HG02759 (cell line): Measurements from ENCODE around the gene GJB1.
"Not testable (repeated sequence)": the region's sequence is repeated elsewhere in the genome, so short reads cannot be mapped to it uniquely, and the experiment has no call there.

Experiments used
- ATAC-seq: cut with Tn5 transposase; IDR thresholded peaks from one replicate; pipeline ENCODE4 v1.9.1; 2021; ENCODE audit warnings: mild to moderate bottlenecking, moderate library complexity; ENCODE audit not compliant: unreplicated experiment

Gene GJB1

GRCh38 chrX:71222929-71223328, at the start of gene GJB1:
TSS of gene GJB1 (plus strand) at chrX:71223224. CDS start at chrX:71223708, 484 bp downstream.
- no peak for ATAC-seq

DNA sequence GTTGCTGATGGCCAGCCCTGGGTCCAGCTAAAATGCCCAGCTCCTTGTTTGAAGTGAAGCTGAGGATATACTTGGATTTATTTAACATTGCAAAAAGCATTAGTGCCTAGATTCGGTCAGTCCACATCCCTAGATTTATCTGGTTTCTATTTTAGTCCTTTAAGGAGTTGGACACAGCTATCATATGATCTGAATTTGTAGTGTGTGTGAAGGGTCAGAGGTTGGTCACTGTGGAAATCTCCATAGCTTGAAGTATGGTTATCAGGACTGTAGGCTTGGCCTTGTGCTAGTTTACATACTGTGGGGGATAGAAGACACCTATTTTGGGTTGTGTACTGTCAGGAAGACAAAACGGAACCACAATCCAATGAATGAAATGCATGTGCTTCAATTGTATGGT, 49.6 kb upstream of the GJB1 start:
- no peak for ATAC-seq

DNA sequence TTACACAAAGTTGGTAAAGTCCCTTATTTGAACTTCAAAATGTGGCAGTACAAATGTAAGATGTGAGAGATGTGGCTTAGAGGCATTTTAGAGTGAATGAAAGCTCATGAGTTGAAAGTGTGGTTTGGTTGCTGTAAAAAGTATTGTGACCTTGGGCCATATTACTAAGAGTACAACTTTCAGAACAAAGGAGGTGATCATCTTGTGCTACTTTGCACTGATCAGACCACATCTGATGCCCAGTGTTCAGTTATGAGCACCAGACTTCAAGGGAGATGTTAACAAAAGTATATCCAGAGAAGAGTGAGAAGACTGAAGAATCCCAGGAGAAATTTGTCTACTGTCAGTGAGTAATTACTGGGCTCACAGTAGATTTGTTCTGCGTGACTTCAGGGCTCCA, 48.2 kb upstream of the GJB1 start:
- ATAC-seq = no peak

GRCh38 chrX:71175531-71175930, 47.5 kb upstream of the GJB1 start:
- ATAC-seq = no peak

DNA sequence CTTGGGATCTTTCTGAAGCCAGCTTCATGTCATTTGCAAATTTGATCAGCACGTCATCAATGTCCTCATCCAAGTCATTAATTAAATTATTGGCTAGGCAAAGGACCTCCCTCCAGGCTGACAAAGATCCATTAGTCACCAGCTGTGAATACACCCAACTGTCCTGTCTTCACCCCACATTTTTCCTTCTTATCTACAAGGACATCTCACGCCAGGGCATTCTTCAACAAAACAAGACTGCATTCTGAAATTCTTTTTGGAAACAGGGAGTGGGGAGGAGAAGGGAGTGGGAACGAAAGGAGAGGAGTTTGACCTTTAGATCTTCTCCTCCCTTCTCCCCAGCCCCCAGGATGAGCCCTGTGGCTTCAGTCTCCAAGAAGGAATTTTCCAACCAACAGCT, 45.7 kb upstream of the GJB1 start:
- no peak for ATAC-seq

DNA sequence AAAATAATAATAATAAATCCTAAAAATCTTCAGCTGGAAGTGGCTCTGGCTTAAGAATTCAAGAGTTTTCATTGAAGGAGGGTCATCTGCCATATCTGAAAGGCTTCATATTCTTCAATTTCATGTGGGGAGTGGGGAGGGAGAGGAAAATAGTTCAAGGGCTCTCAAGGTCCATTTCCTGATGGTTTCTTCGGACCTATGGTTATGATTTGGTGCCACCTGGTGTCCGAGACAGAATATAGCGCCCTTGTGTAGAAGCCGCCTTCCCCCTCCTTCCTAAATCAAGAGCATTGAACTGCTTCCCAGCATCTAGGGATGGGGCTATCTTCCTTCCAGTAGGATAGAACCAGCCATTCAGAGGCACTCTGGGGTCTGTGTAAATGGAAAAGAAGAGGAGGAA, 44.1 kb upstream of the GJB1 start:
- no peak for ATAC-seq

DNA sequence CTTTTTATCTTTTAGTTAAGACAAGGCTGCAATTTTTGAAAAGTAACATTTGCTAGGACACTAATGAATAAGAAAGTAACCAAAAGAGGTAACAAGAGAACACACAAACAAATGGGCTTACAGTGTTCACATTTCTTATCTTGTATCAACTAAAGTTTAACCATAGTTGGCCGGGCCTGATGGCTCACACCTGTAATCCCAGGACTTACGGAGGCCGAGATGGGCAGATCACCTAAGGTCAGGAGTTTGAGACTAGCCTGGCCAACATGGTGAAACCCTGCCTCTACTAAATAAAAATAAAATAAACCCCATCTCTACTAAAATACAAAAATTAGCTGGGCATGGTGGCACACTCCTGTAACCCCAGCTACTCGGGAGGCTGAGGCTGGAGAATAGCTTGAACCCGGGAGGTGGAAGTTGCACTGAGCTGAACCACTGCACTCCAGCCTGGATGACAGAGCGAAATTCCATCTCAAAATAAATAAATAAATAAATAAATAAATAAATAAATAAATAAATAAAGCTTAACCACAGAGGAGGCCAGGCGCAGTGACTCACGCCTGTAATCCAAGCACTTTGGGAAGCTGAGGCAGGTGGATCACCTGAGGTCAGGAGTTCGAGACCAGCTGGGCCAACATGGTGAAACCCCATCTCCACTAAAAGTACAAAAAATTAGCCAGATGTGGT, 42.3 kb upstream of the GJB1 start:
- ATAC-seq = not testable (repeated sequence)

DNA sequence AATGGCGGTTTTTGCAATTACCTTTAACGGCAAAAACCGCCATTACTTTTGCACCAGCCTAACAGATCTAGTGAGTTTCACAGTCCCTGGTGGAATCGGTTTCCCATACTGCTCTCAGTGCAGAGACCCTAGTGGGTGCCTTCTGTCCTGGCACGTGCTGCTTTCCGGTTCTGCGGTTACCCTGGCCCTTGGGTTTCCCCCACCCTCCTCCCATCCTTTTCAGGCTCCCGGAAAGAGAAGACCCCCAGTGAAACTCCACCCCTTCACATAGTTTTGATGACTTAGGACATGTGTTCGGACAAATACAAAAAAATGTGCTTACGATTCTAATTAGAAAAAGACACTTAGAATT, 41.5 kb upstream of the GJB1 start:
- ATAC-seq = peak; percentile 63

DNA sequence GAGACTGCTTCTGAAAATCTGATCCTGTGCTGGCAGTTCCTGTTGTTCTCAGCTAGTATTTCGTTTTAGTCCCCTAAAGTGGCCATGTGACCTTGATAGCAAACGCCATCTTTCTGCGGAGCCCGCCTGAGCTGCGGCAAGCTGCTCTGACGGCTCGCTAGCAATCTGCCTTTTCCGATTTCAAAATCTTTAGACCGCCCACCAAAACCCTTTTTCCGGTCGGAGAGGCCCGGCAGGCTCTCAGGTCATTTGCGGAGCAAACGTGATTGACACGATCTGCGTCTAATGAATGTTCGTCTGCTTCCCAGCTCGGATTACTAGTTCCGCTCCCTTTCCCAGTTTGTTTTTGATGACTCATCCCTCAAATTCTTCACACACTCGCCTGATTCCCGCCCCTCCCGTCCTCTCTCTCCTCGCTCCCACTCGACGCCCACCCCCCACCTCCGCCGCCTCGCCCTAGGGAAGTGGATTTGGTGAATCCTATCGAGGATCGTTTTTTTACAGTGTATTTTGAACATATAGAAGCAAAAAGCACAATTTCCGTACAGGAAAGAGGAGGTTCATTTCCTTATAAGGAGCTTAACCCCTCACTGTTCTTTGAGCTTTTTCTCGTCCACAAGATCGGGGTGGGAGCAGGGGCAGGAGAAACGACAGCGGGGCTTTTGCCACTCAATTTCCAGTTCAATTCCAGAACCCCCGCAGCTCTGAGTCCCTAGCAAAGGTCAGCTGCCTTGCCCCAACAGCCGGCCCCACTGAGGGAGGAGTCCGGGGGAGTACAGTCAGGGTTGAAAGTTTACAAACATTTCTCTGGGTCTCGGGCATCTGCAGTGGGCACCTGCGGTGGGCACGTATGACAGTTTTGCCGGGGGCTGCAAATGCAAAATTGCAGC, 40.9 kb upstream of the GJB1 start:
- ATAC-seq = peak; percentile 91

- ATAC-seq = no peak
These were observed 40.2 kb upstream of the GJB1 start for GRCh38 chrX:71182871-71183270.

DNA sequence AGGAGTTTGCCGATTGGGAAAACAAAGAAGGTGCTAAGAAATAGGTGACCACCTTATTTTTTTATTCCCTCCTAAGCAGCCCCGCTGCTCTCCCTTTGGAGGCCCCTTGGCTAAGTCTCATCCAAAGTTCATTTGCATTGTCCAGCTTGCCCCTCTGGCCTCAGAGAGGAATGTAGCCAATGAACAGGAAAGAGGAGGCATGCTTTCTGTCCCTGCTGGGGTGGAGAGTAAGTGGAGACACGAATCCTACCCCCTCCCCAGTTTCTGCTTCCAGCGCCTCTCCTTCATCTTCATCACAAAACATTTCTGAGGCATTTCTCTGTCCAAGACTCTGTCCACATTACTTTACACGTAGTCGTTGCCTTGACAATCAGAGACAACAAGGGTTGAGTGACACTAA, 39.7 kb upstream of the GJB1 start:
- ATAC-seq = no peak

GRCh38 chrX:71184092-71184491, 38.9 kb upstream of the GJB1 start:
- no peak for ATAC-seq

GRCh38 chrX:71184803-71185495, 38.1 kb upstream of the GJB1 start:
- ATAC-seq = no peak

- no peak for ATAC-seq
These were observed 31.8 kb upstream of the GJB1 start for GRCh38 chrX:71191248-71191647.

DNA sequence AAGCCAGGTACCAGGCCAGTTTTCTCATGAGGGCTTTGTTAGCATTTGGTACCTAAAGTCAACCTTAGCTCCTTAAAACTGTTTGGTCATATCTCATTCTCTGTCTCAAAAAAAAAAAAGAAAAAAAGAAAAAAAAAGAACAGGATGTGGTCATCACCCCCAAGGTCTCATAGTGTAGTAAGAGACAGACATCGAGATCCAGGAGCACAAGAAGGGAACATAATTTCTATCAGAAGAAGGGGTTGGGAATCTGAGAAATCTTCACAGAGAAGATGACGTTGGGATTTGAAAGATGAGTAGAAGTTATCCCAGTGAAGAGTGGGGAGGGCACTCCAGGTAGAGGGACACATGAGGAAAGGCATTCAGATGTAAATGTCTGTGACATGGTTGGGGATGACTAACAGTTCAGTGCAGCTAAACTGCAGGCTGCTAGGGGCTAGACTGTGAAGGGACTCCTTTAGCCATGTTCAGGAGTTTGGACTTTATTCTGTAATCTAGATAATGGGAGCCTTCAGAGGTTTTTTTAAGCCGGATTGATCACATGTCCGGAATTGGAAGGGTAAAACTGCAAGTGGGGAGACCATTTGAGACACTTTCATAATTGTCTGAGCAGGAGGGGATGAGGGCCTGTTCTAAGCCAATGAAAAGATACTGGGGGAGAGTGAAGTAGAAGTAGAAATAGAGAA, 26.9 kb upstream of the GJB1 start:
- ATAC-seq = peak; percentile 61

DNA sequence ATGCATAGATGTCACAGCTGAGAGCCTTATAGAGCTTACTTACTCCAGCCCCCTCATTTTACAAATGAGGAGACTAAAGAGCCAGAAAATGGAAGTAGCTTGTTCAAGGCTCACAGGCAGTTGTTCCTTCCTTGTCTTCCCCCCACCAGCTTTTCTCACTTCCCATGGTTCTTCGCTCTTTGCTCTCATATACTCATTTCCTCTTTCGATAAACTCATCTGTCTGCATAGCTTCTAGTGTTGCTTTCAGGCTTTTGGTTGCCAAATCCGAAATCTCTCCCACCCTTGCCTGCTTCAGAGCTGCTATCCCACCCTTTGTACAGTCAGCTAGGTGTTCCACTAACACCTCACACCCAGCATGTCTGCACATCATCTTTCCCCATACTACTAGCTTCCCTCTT, 25.0 kb upstream of the GJB1 start:
- peak; percentile 72 for ATAC-seq

DNA sequence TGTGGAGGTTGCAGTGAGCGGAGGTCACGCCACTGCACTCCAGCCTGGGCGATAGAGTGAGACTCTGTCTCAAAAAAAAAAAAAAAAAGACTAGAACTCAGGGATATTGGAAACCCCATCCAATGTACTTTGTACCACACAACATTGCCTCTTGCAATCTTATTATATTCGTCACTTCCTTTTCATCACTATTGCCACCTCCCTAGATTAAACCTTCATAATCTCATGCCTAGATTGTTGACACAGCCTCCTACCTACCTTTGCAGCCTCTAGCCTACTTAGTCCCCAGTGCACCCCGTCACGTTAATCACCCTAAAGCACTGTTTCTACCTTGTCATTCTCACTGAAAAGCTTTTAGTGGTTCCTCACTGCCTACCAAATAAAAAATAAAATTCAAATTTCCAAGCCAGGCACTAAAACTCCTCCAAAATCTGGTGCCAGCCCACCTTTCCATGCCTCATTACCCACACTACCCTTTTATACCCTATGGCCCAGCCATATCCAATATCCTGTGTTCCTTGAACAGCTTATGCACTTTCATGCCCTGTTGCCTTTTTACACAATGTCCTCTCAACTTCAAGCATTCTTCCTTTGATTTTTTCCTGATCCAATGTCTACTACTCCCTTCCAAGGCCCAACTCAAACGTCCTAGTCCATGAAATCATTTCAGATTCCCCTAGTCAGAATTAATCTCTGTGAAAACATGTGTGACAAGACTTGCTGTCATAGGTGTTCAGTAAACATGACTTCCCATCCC, 23.6 kb upstream of the GJB1 start:
- ATAC-seq = no peak

GRCh38 chrX:71210816-71211215, 12.2 kb upstream of the GJB1 start:
- no peak for ATAC-seq

GRCh38 chrX:71212536-71212935, 10.5 kb upstream of the GJB1 start:
- ATAC-seq = no peak

- ATAC-seq = no peak
These were observed 8.9 kb upstream of the GJB1 start for GRCh38 chrX:71214152-71214551.
